Measurements from ENCODE around the gene GLYR1. TPM values are rescaled to one million over a fixed set of nuclear protein-coding genes. Genes with fewer than 3 reads are reported as not detected.

Gene GLYR1
- total and polyA plus RNA-seq, 10 of the 15 experiments (the other 5 are each of a cell fraction or from before 2014, with no cell fraction given): 7.3 to 90.2 (median 57.2) TPM

- H3K4me2 ChIP-seq (ENCODE audit: control insufficient read depth, insufficient read depth): no peak overlapping the region
- no TSS peak for BruUV-seq (replicated peaks)
- TF ChIP-seq NR2C1 (IDR thresholded peaks at IDR 0.05) (no peak), GATAD2B (conservative IDR thresholded peaks at IDR 0.05; ENCODE audit: low read depth) (no peak), TBL1XR1 (IDR thresholded peaks at IDR 0.05; ENCODE audit: low read depth, low read length) (no peak), SIN3A (IDR thresholded peaks at IDR 0.05; ENCODE audit: low read depth, low read length) (no peak), SPI1 (IDR thresholded peaks at IDR 0.05; ENCODE audit: borderline replicate concordance, insufficient read depth, low read depth, low read length) (no peak), SUPT20H (IDR thresholded peaks at IDR 0.05; ENCODE audit: borderline replicate concordance, control insufficient read depth, low read depth, low read length) (no peak), MYB (IDR thresholded peaks at IDR 0.05; ENCODE audit: borderline replicate concordance, low read depth, low read length) (no peak), SREBF2 (IDR thresholded peaks at IDR 0.05; ENCODE audit: low read length) (no peak), HSF1 (IDR thresholded peaks at IDR 0.05; ENCODE audit: low read depth, low read length) (no peak)
- 95% methylated on average over 10 of the region's 10 CpGs for WGBS (ENCODE audit: insufficient coverage, insufficient replicate concordance, low lambda C conversion rate, missing lambda C conversion rate)
- no peaks in the 10 kb centered on the region for H4K20me1 ChIP-seq (ENCODE audit: control insufficient read depth, insufficient read depth)
- ChIA-PET RAD21 (ENCODE audit: unreplicated experiment) (interaction anchor here (0.6 kb wide), 1 partner anchor 139 kb away, joined by 3 read pairs; no protein-coding TSS in a partner anchor), CTCF (no interaction called here), SMC1A (ENCODE audit: uncharacterized antibody, unreplicated experiment) (no interaction called here), POLR2A (no interaction called here)
- no peak overlapping the region for H2AFZ ChIP-seq (ENCODE audit: control insufficient read depth, low read depth, low read length)
- peaks cover 22 to 29% of the 10 kb centered on the region in 2 experiments; a peak in 3 of 4 replicates for H3K36me3 ChIP-seq (ENCODE audit: control insufficient read depth in 2 of 2, insufficient read depth in 2 of 2, low read length in 1 of 2)
- FAIRE-seq (no peak), ATAC-seq (no peak), DNase-seq (ENCODE audit: low read depth, low spot score) (no peak)
- no peaks in the 10 kb centered on the region for H3K9me3 ChIP-seq (replicated peaks; ENCODE audit: control insufficient read depth, insufficient read depth, low read length)
- no peaks in the 10 kb centered on the region; the same call in 1 of the 2 replicates for H3K79me2 ChIP-seq (ENCODE audit: control insufficient read depth, insufficient read depth, low read length)
- no peak overlapping the region for H3K9ac ChIP-seq (ENCODE audit: control insufficient read depth, insufficient read depth, low read length)
- no peak overlapping the region for H3K27ac ChIP-seq (ENCODE audit: control insufficient read depth, insufficient read depth)
- H3K4me1 ChIP-seq (ENCODE audit: control insufficient read depth, insufficient read depth, low read length): no peaks in the 10 kb centered on the region
- in situ Hi-C loops (cut with MboI): no loop called here
- intact Hi-C loops (cut with micrococcal nuclease; ENCODE audit: unreplicated experiment): no loop called here
- no peak overlapping the region for H3K4me3 ChIP-seq
- H3K27me3 ChIP-seq (replicated peaks in 1 of 2; ENCODE audit: control insufficient read depth in 2 of 2, insufficient read depth in 2 of 2, low read length in 1 of 2): no peaks in the 10 kb centered on the region
Observed at GRCh38 chr16:4859900-4860255, 12.8 kb upstream of the GLYR1 start.
